ENCODE data around the gene MIEN1. TPM values are rescaled to one million over a fixed set of nuclear protein-coding genes. Genes with fewer than 3 reads are reported as not detected.

Gene MIEN1
- polyA plus RNA-seq, 3 donors, result 61.7 to 141 (median 124) TPM

GRCh38 chr17:39777534-39778365 lies 47.4 kb upstream of the MIEN1 start:
- Histone ChIP-seq H3K27me3 (ENCODE audit: control insufficient read depth in 2 of 2, insufficient read depth in 2 of 2, low read length in 2 of 2) (peaks cover 51 to 68% of the 10 kb centered on the region in 2 donors), H3K9me3 (replicated peaks in 1 of 2; ENCODE audit: control insufficient read depth in 1 of 2, insufficient read depth in 1 of 2, low read length in 2 of 2) (no peaks in the 10 kb centered on the region), H3K4me1 (ENCODE audit: control insufficient read depth in 1 of 2, insufficient read depth in 2 of 2, low read length in 2 of 2) (peaks cover 10 to 16% of the 10 kb centered on the region in 2 donors), H3K4me3 (replicated peaks in 1 of 3; ENCODE audit: low read depth in 2 of 3, low read length in 3 of 3) (no peak overlapping the region), H3K36me3 (replicated peaks in 1 of 2; ENCODE audit: control insufficient read depth in 1 of 2, insufficient read depth in 2 of 2, low read length in 2 of 2) (no peaks in the 10 kb centered on the region), H3K9ac (ENCODE audit: insufficient read depth, low read length, poor library complexity, severe bottlenecking) (no peak overlapping the region), H3K27ac (ENCODE audit: low read depth in 1 of 2, low read length in 2 of 2) (no peak overlapping the region), H3K79me2 (ENCODE audit: insufficient read depth, low read length) (no peaks in the 10 kb centered on the region), H3K4me2 (replicated peaks; ENCODE audit: extremely low read depth, low read length, poor library complexity, severe bottlenecking) (no peak overlapping the region), H2AFZ (ENCODE audit: insufficient read depth, low read depth, low read length, poor library complexity, severe bottlenecking) (no peak overlapping the region), H4K20me1 (ENCODE audit: insufficient read depth, low read length) (no peaks in the 10 kb centered on the region)
- Mint-ChIP-seq H3K27ac (peak overlapping the region in 1 of 7 donors; percentile 73), H3K4me3 (peak overlapping the region in 1 of 2 donors; percentile 40), H3K4me1 (peaks cover 26% of the 10 kb centered on the region), H3K27me3 (ENCODE audit: low read depth in 3 of 3) (peaks cover 38 to 72% (median 42%) of the 10 kb centered on the region in 3 donors), H3K36me3 (no peaks in the 10 kb centered on the region), H3K9me3 (peaks cover 0 to 2% (median 0%) of the 10 kb centered on the region in 7 donors)
- no peak for TF ChIP-seq CTCF (IDR thresholded peaks at IDR 0.05)
- intact Hi-C loops (cut with micrococcal nuclease), result no loop called here
- 60% methylated on average over 1 of the region's 11 CpGs for WGBS (ENCODE audit: insufficient coverage)
- no peak for DNase-seq

- peaks cover 0 to 2% of the 10 kb centered on the region in 2 donors for H3K36me3 Mint-ChIP-seq
- no peaks in the 10 kb centered on the region for H4K20me1 ChIP-seq (ENCODE audit: insufficient read depth, low read length)
- no peak for DNase-seq
- H3K27ac Mint-ChIP-seq, result peak overlapping the region in 1 of 7 donors; percentile 34
- H3K4me3 Mint-ChIP-seq, result peak overlapping the region; percentile 39 to 61
- peaks cover 0 to 5% of the 10 kb centered on the region in 2 donors for H3K4me1 ChIP-seq (ENCODE audit: control insufficient read depth in 1 of 2, insufficient read depth in 2 of 2, low read length in 2 of 2)
- TF ChIP-seq CTCF (IDR thresholded peaks at IDR 0.05), result no peak
- no peak overlapping the region for H3K4me2 ChIP-seq (replicated peaks; ENCODE audit: extremely low read depth, low read length, poor library complexity, severe bottlenecking)
- no peaks in the 10 kb centered on the region for H3K36me3 ChIP-seq (replicated peaks in 1 of 2; ENCODE audit: control insufficient read depth in 1 of 2, insufficient read depth in 2 of 2, low read length in 2 of 2)
- no peak overlapping the region for H3K9ac ChIP-seq (ENCODE audit: insufficient read depth, low read length, poor library complexity, severe bottlenecking)
- H2AFZ ChIP-seq (ENCODE audit: insufficient read depth, low read depth, low read length, poor library complexity, severe bottlenecking), result no peak overlapping the region
- intact Hi-C loops (cut with micrococcal nuclease), result no loop called here
- H3K4me3 ChIP-seq (replicated peaks in 1 of 3; ENCODE audit: low read depth in 2 of 3, low read length in 3 of 3), result no peak overlapping the region
- H3K79me2 ChIP-seq (ENCODE audit: insufficient read depth, low read length), result no peaks in the 10 kb centered on the region
- no peaks in the 10 kb centered on the region for H3K9me3 ChIP-seq (replicated peaks in 1 of 2; ENCODE audit: control insufficient read depth in 1 of 2, insufficient read depth in 1 of 2, low read length in 2 of 2)
- peaks cover 38 to 67% (median 46%) of the 10 kb centered on the region in 3 donors for H3K27me3 Mint-ChIP-seq (ENCODE audit: low read depth in 3 of 3)
- peaks cover 44 to 62% of the 10 kb centered on the region in 2 donors for H3K27me3 ChIP-seq (ENCODE audit: control insufficient read depth in 2 of 2, insufficient read depth in 2 of 2, low read length in 2 of 2)
- peaks cover 0 to 2% (median 0%) of the 10 kb centered on the region in 7 donors for H3K9me3 Mint-ChIP-seq
- peaks cover 16% of the 10 kb centered on the region for H3K4me1 Mint-ChIP-seq
- no peak overlapping the region for H3K27ac ChIP-seq (ENCODE audit: low read depth in 1 of 2, low read length in 2 of 2)
These were observed 45.9 kb upstream of the MIEN1 start for GRCh38 chr17:39776252-39776651.
